NCI-H524 treated with DMSO at 0.1 percent for 48 hours (cell line): Measurements from ENCODE around the gene DPYD.
"Not testable (repeated sequence)": the region's sequence is repeated elsewhere in the genome, so short reads cannot be mapped to it uniquely, and the experiment has no call there.

ENCODE experiments used
- DNase-seq: peaks from one replicate; lab custom pipeline; 2025; lab: John Stamatoyannopoulos, UW

DPYD gene

DNA sequence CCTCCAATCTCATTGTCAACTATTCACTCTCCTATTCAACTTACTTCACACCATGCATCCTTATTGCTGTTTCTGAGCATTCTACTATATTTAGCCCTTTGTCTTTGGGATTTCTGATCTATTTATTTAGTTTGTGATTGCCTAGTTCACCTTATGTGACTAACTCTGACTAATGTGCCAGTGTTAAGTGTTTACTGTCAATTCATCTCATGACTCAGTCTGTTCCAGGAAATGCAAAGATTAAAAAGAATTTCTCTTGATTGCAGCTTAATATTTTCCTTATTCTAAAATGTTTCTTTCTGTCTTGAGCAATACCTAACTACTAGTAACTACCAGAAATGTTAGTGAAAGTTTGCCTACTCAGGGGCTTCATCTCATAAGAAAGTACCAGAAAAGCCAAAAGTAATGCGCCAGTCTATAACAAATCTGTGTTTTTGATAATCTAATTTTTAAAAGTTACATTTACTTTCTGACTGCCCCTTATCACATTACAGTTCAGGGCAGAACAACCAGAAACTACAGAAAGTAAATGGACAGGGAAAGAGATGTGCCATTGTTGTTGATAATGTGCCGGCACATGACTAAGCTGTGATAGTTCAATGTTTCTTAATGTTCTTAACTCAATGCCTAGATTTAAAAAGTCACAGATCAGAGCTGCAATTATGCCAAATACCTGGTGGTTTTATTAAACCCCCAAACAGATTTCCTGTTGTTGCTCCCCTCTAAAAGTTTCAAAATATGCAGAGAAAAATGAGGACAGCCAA is 642.8 kb downstream of the DPYD start:
- DNase-seq: no peak

DNA sequence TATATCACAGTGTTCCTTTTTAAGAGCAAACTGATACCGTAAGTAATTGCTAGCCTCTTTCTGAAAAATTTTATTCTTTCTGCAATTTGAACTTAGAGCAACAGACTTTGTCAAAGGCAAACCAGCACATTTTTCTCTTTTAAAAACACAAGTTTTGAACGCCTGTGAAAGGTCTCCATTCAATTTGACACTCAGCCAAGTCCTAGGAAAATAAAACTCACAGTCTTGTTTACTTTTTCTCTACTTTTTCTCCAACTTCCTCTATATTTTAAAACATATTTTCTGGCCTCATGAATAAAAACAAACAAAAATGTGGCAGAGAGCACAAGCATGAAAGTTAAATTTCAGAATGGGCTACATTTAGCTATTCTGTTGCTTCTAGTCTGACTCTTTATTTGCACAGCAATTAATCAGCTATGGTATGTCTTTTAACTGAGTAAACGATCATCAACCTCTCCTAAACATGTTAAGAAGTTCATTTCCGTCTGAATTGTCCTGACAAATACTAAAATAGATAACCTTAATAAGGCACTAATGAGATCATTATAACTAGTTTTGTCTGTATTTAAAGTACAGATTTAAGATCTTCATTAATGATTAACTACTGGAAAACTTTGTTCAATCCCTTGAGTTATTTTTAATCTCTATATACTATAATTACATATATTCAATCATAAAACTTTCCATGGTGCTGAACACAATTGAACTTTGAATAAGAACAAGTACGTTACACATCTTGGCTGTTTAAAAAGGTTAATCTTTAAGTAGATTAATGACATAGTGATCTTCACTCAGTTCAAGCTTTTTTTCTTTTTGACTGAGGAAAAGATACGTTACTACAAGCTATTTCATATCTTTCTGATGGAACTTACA is 648.7 kb downstream of the DPYD start:
- no peak for DNase-seq

DNA sequence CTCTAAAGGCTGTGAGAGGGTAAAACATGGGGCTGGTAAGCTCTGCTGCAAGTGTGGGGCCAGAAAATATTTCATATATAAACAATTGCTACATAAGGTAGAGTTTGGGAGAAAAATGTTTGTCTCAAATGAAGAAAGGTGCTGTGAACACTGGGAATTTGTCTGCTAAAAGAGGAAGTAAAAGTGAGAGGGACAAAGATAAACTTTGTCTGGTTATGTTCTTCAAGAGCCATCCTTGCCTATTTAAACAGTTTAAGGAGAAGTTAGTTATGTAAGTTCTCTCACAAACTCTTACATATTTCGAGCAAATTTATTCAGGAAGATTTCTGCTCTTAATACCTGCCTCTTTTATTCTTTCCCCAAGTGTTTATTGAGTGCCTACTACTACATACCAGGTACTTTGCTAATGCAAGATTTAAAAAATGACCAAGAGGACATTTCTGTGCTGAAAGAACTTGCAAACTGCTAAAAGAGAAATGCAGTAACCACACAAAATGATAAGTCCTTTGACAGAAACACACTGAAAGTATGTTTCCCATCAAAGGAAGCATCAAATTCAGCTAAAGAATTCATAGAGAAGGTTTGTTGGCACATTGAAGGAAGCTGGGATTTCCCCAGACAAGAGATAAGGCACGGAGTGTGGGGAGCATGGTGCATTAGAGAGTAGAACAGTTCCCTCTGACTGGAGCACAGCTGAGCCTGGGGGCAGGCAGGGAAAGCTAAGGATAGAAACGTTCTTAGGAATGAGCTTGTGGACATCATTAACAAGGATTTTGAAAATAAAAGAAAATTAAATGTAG is 650.1 kb downstream of the DPYD start:
- DNase-seq: no peak

DNA sequence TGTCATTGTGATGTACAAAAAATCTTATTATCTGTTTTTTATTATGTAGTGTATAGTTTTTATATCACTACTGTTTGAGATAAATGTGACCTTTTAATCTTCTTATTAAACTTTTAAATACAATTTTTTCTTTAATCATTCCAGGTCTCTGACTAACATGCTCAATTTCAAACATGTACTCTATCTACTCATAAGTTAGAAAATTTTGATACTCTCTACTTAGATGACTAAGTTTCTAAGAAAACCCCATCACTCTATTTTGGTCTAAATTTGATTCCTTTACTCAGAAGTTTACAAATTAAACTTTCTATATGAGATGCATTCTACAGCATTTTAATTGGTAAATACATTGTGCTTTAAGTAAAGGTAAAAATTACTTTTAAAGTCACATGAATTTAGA is 655.2 kb downstream of the DPYD start:
- no peak for DNase-seq

DNA sequence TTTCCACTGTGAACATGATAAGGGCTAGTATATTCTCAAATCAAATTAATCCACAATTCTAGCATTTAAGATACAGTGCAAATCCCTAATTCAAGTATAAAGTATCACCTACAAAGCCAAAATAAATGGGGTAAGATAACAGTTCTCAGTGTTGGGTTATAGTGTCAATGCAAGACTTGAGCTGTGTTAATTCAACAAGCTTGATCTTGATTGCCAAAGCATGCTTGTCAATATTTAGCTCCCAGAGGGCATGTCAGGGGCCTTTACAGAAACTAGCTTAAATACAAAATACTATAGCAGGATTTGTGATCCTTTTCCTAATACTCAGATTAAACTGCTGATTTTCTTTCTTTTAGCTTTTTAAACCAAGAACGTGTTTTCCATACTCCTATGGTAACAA is 658.0 kb downstream of the DPYD start:
- DNase-seq: no peak

DNA sequence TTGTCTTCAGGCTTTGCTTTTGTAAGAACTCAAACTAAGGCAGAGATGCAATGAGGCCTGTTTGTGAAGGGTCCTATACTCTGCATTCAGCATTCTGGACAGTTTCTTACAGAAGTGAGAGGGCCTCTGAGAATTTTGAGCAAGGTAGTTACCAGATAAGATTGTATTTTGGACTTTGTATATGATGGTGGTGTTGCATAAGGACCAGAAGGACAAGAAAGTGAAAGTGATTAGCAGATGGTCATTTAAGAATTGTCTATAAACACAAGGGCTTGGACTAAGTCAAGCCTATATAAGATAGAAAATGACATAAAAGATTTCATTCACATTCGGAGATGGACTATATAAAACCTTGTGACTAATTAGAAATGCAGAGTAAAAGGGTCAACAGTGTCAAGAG is 662.2 kb downstream of the DPYD start:
- DNase-seq: no peak

DNA sequence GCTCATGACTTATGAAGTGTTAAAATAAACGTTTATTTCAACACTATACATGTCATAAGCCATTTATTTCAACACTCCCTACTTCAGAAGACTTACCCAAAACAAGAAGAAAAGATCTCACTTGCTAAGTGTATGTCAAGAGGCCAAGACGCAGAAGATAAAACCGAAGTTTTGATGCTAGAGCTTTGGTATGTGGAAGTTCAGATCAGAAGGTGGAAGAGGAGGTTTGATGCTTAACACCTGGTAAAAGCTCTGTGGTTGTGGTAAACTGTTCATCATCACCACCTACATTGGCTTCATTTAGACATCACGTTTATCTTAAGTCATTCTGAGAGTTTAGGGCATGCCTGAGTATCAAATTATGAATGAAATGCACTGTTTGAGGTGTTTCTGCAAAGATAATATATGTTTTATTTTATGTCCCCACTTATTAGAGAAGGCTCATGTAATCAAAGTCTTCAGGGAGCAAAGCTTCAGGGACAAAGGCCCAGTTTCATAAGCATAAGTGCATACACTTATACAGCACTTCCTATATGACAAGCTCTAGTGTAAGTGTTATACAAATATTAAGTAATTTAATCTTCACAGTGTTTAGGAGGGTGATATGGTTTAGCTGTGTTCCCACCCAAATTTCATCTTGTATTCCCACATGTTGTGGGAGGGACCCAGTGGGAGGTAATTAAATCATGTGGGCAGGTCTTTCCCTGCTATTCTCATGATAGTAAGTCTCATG is 665.9 kb downstream of the DPYD start:
- no peak for DNase-seq

DNA sequence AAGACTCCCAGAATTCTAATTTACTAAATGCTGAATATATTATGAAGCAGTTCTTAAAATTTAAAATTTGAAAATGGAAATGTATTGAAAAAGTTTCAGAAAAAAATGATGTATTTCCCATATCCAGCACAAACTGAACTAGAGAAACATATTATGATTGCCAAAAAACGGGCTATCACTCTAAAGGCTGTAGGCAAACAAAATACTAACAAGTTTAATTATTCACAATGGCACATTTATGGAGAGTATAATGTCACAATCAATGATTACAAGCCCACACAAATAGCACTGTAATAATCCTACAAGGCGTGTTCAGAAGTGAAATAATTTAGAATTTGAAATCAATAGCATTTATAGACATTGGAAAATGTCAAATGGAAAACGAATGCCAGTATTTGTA is 667.9 kb downstream of the DPYD start:
- DNase-seq: no peak

DNA sequence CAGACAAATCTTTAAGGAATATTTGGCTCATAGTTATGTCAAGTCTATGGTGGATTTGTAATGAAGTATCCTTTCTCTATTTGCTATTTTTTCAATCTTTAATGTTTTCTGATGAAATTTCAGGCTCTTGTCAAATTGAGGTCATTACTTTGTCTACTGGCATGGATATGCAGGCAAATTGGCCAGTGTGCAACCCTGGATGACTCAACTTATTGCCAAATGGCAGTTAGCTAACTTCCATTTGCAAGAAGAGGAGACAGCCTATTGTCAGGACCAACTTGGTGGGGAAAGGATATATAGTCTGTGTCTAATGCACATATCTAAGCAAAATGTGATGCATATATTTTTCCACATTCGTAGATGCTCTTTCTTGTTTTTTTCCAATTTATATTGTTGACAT is 668.8 kb downstream of the DPYD start:
- DNase-seq: no peak

DNA sequence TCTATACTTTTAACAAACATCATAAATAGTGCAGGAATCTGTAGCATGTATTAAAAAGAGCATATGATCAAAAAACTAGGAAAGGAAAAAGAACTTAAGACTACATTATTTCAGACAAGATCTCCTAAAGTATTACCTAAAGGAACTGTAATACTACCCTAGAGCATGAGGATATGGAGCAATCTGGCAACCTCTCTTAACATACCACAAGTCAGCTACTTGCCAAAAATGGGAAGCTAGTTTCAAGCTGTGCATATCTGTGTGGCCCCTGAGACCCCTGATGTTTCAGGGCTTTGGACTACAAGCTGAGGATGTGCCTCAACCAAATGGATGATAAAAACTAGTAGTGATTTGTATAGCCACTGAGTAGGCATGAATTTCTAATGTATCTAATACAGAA is 673.6 kb downstream of the DPYD start:
- DNase-seq: no peak

DNA sequence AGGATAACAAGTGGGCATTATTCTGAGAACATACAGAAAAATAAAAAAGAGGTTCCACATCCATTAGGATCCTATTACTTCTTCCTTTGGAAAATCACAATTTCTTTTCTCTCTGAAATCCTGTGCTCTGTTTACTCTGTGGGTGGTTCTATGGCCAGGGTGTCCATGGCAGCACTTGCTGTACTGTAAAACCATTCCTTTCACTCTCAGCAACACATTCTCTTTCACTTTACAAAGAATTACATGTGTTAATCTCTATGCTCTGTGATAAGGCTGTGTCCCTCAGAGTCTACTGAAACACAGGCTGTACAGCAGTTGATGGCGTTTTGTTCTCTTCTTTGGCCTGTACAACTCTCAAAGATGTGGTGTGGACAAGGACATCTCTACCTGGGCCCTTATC is 675.2 kb downstream of the DPYD start:
- DNase-seq: no peak

DNA sequence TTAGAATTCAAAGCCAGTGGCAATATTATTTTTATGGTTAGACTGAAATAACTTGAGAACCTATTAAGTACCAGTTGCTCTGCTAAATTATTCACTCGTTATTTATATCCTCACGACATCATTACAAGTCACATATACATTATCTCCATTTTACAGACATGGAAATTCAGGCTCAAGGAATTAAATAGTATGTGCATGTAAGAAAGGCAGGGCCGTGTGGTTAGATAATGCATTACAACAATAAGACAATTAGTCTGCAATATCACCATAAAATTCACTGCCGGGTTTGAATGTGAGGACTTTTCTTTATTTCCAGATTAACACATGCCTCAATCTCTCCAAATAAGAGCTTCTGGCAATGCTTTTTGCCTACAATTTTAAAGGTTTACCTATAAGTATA is 675.8 kb downstream of the DPYD start:
- no peak for DNase-seq

DNA sequence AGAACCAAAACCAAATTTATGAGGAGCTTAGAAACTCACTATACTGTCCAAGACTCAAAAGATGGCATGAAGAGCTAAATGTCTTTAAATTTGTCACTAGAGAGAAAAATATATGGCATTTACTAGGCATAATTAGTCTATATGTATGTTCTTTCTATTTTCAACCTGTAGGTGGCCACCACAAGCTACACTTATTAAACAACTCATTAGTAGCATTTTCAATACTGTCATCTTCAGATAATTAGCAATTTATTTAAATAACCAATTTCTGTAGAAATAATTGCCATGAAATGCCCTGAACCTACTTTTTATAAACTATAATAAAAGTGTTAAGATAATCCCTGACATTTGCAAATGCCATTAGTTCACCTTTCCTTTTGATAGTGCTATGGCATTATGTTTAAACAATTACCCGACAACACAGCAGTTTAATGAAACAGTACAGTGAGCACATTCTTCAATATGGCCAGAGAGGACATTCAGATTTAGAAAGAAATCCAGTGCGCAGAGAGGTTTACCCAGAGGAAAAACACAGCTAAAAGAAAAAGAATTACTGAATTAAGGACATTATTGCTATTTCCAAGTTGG is 676.8 kb downstream of the DPYD start:
- no peak for DNase-seq

DNA sequence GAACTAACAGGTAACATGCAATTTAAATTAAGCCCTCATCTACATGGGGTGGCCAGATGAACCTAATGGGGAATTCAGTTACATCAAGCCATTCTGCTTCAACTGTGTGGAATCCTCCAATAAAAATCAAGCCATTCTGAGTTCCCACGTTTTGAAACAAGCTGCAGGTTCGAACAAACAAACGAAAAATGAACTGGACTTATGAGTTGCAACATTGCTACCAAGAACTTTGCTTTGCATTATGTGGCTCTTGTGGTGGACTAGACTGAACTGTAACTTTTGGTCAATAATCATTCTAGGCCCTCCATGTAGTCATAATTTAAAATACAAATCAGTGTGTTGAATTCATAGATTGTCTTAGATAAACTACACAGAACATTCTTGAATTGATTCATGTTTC is 682.0 kb downstream of the DPYD start:
- DNase-seq: no peak

DNA sequence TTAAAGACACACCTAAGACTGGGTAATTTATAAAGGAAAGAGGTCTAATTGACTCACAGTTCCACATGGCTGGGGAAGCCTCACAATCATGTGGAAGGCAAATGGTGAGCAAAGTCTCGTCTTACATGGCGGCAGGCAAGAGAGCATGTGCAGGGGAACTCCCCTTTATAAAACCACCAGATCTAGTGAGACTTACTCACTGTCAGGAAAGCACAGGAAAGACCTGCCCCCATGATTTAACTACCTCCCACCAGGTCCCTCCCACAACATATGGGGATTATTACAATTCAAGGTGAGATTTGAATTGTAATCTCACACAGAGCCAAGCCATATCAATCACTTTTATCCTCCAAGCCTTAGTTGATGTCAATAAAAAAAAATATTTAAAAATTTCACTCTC is 689.5 kb downstream of the DPYD start:
- not testable (repeated sequence) for DNase-seq

DNA sequence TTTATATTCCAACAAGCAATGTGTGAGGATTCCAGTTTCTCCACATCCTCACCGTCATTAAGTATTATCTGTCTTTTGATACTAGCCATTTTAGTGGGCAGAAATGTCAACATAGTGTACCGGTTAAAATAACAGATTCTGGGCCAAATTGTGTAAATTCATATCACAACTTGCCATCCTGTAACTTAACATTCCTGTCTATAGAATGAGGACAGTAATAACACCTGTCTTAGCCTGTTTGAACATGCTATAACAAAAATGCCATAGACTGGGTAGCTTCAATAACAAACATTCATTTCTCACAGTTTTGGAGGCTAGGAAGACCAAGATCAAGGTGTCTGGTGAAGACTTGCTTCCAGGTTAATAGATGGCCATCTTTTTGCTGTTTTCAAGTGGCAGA is 708.2 kb downstream of the DPYD start:
- no peak for DNase-seq

DNA sequence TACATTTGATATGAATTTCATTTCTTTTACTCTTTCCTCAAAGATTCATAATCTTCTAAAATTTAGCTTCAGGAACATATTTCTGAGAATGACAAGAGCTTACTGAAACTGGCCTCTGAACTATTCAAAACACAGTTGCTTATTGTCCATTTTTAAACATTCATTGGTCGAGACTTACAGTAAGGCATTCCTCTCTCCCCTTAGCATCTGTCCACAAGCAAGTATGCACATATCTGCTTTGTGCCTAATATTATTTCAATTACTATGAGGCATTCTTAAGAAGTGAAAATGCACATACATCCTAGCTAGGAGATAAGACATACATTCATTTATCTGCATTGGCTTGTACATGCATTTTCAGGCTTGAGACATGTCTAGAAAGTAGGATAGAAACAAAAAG is 710.5 kb downstream of the DPYD start:
- no peak for DNase-seq

DNA sequence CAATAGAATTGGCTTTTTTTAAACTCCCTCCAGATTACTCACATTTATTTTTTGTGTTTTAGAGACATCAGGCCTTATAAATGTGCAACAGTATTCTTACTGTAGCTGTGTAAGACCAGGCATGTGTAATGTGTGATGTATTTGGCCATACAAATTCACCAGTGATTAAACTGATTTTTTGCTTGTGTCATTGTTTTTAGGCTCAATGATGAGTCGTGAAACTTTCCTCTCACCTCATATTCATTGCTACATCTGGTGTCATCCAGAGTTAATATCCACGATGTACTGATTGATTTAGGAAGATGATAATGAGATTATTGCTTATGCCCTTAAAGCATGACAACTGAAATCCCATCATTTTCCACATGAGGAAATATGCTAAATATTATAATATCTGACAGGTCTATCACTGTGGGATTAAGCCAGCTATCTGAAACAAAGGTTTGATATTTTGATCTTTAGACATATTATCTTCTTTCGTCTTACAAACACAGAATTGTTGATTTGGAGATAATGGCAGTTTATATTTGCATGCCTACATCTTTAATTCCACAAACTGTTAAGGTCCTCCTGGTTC is 711.4 kb downstream of the DPYD start:
- no peak for DNase-seq

DNA sequence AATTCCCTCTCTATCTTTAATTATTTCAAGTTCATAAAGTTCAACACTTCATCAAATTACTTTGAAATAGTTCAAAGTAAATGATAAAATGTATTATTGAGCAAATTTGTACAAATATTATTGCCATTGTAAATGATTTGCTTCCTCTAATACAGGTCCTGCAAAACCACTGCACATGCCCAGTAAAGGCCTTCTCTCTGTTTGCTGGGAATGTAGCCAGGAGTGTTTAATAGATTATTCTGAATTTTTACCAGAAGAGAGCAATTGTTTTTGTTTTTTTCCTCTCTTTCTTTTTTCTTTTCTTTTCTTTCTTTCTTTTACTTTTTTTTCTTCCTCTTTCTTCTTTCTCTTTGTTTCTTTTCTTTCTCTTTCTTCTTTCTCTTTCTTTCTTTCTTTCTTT is 713.0 kb downstream of the DPYD start:
- no peak for DNase-seq

DNA sequence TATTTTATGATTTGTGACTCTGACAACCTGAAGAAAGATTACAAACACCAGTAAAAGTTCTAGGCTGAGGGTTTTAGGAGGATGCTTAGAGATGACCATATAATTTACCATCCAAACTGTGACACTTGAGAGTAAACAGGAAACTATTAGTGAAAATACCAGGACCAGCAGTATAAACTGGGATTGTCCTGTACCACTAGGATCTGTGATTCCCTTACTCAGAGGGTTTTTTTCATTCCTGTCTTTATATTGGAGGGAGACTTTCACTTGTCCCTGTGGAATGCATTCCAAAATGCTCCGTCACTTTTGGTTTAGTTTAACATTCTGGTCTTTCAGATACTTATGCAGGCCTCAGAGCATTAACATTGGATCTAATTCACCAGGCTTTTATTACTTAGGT is 716.4 kb downstream of the DPYD start:
- no peak for DNase-seq
